Left colon (tissue), 2 donors: ENCODE measurements around the gene SLC35F6. TPM values are rescaled to one million over a fixed set of nuclear protein-coding genes. Genes with fewer than 3 reads are reported as not detected.
A peak's percentile ranks its signal among the peaks of the same experiment; 100 is the strongest.
"Not testable (repeated sequence)": the region's sequence is repeated elsewhere in the genome, so short reads cannot be mapped to it uniquely, and the experiment has no call there.

Experiments used
- ATAC-seq: fragments of 200-7000 bp; cut with Tn5 transposase; one replicate; pipeline ENCODE4 v1.9.1; 2020; ENCODE audit warnings: mild to moderate bottlenecking, moderate library complexity
- DNase-seq, 2 donors: peaks; one replicate each; pipeline ENCODE4 v3.0.0-alpha.2; 2020
- intact Hi-C, 2 donors: fragments of 100-400 bp; cut with DNase I in 1 of 2; cut with micrococcal nuclease in 1 of 2; formaldehyde crosslinking; loops; one replicate each; pipeline versions ENCODE4 v1.11.2 to v1.14.0; 2022; cut with DNase I, micrococcal nuclease
- total RNA-seq, 2 donors: library from RNA; stranded (reverse); fragmentation: NEBNext Ultra II Directional; extraction: Animal tissue kit (Norgen Biotek cat#: 25700); gene quantifications; one replicate each; pipeline ENCODE4 v1.2.1, GENCODE V29; 2021
- donor health status: DM: no; HTN: no; CAD: no.
- donor health status: DM: yes; HTN: yes; CAD: no.

The SLC35F6 gene
- total RNA-seq, 2 donors from 2014 or later, result 29.6 to 32.1 TPM

GRCh38 chr2:26749787-26750420 lies 14.2 kb upstream of the SLC35F6 start:
- DNase-seq, ATAC-seq, intact Hi-C loops: not testable (repeated sequence)

- DNase-seq, ATAC-seq, intact Hi-C loops: not testable (repeated sequence)
Measured at GRCh38 chr2:26750467-26750866, 13.6 kb upstream of the SLC35F6 start.

GRCh38 chr2:26752656-26753055 lies 11.4 kb upstream of the SLC35F6 start:
- ATAC-seq, result no peak
- DNase-seq, result no peak
- intact Hi-C loops, result no loop called here

GRCh38 chr2:26754539-26754938 lies 9.5 kb upstream of the SLC35F6 start:
- no peak for ATAC-seq

GRCh38 chr2:26754972-26755670 lies 9.0 kb upstream of the SLC35F6 start:
- ATAC-seq, result no peak
- intact Hi-C loops, result no loop called here

More at GRCh38 chr2:26754539-26754938, 9.5 kb upstream of the SLC35F6 start:
- intact Hi-C loops, result no loop called here
- no peak for DNase-seq

GRCh38 chr2:26756337-26756736 lies 7.7 kb upstream of the SLC35F6 start:
- no peak for DNase-seq
- intact Hi-C loops, result no loop called here
- ATAC-seq, result no peak

More at GRCh38 chr2:26754972-26755670, 9.0 kb upstream of the SLC35F6 start:
- no peak for DNase-seq

GRCh38 chr2:26757873-26758789 lies 6.0 kb upstream of the SLC35F6 start:
- intact Hi-C loops, result no loop called here
- peak; percentile 31 for ATAC-seq
- no peak for DNase-seq

GRCh38 chr2:26758790-26759321 lies 5.2 kb upstream of the SLC35F6 start:
- DNase-seq, result no peak
- intact Hi-C loops, result no loop called here

GRCh38 chr2:26759845-26760244 lies 4.2 kb upstream of the SLC35F6 start:
- intact Hi-C loops, result no loop called here

More at GRCh38 chr2:26758790-26759321, 5.2 kb upstream of the SLC35F6 start:
- ATAC-seq, result no peak

GRCh38 chr2:26760991-26761390 lies 3.1 kb upstream of the SLC35F6 start:
- ATAC-seq, DNase-seq, intact Hi-C loops: not testable (repeated sequence)

More at GRCh38 chr2:26759845-26760244, 4.2 kb upstream of the SLC35F6 start:
- DNase-seq (no peak), ATAC-seq (no peak)

GRCh38 chr2:26763019-26763418 lies 1.1 kb upstream of the SLC35F6 start:
- intact Hi-C loops, result no loop called here
- ATAC-seq, result no peak
- DNase-seq, result no peak

GRCh38 chr2:26764906-26765305 lies 822 bp downstream of the SLC35F6 start:
- DNase-seq, result no peak
- peak; percentile 28 for ATAC-seq
- intact Hi-C loops, result no loop called here

GRCh38 chr2:26765475-26766200 lies 1.6 kb downstream of the SLC35F6 start:
- intact Hi-C loops, result no loop called here
- DNase-seq (no peak), ATAC-seq (no peak)

- ATAC-seq (no peak), DNase-seq (no peak)
- intact Hi-C loops, result no loop called here
Measured at GRCh38 chr2:26767129-26767528, 3.0 kb downstream of the SLC35F6 start.

GRCh38 chr2:26767894-26768487 lies 3.9 kb downstream of the SLC35F6 start:
- intact Hi-C loops, result no loop called here
- ATAC-seq (no peak), DNase-seq (no peak)

- DNase-seq (no peak), ATAC-seq (no peak)
- intact Hi-C loops, result no loop called here
Measured at GRCh38 chr2:26768759-26769088, 4.6 kb downstream of the SLC35F6 start.

- DNase-seq (peak; percentile 55 to 78), ATAC-seq (no peak)
- intact Hi-C loops, result no loop called here
Measured at GRCh38 chr2:26769089-26769761, 5.1 kb downstream of the SLC35F6 start.
